GM12878 (cell line): ENCODE data around the gene DNMT3A.

Experiments
- FOXM1 ChIP-seq: IDR thresholded peaks from 2 replicates; pipeline ENCODE4 v1.6.1; 2012; ENCODE audit warnings: low read depth, mild to moderate bottlenecking, inconsistent platforms, low read length, moderate library complexity
- RFX5 ChIP-seq: IDR thresholded peaks from 2 replicates; pipeline ENCODE4 v1.6.1; 2011; ENCODE audit warnings: low read depth, low read length, improper control_type of control experiment
- SKIL ChIP-seq: fragments of 450-650 bp; IDR thresholded peaks from 2 replicates; pipeline ENCODE4 v1.6.1; 2017; ENCODE audit warnings: mild to moderate bottlenecking, low read depth, inconsistent platforms; ENCODE audit not compliant: poor library complexity, severe bottlenecking

GRCh38 chr2:25387876-25388449, 46.2 kb upstream of the DNMT3A start:
- TF ChIP-seq SKIL (no peak), RFX5 (no peak), FOXM1 (no peak)
